ENCODE data around the gene GIMAP7. TPM values are rescaled to one million over a fixed set of nuclear protein-coding genes. Genes with fewer than 3 reads are reported as not detected.

The GIMAP7 gene
- polyA plus RNA-seq, 12 donors, result 7.4 to 15.2 (median 10.5) TPM; not detected in 1

DNA sequence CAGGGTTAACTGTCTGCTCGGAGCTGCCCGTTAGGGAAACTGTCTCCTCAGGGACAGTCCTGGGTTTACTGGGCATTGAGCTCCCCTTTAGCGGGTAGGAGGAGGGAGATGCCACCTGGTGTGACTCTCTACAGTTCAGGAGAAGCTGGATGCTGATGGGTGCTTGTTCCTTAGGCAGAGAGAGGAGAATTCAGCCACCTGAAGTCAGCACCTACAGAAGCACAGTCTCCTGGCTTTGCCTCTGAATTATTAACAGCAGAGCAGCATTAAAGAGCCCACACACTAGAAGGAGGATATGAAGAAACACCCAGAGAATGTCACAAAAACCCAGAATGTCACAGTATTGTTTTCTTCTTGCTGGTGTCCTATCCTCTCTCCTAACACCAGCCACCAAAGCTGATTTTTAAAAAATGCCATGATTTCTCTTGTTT, 53.2 kb downstream of the GIMAP7 start:
- no peak for DNase-seq

- no peak for DNase-seq
Observed at GRCh38 chr7:150568714-150569113, 54.0 kb downstream of the GIMAP7 start.

DNA sequence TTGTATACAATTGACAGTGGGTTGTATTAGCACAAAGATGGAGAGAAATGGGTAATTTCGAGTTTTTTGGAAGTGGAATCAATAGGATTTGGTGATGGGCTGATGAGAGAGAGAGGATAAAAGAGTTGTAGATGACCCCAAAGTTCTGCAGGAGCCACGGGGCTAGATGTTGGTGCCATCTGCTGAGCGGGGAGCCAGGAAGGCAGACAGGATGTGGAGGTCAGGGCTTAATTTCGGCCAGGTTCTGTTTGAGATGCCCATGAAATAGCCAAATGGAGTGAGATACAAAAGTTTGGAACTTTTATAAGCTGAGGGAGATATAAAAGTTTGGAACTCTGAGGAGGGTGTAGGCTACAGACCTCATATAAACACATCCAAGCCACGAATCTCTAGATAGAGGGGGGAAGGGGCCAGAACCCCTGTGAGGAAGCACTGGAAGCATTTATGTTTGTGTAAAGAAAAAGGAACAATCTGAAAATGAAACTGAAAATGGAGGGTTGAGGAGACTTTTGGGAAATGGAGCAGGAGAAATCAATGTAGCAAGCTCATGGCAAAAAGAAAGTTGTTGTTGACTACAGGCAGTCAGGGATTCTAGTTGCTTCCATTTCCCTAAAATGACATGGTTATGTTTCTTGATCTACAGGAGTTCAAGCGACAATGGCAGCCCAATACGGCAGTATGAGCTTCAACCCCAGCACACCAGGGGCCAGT, 54.7 kb downstream of the GIMAP7 start:
- no peak for DNase-seq

Other genes starting within 250 kb of the GIMAP7 start
- 10 to 100 TPM in 1 of 12 donors, 1 to 10 TPM in 10, not detected in 1; 3.6 to 11.1 (median 5.7) TPM for gene LRRC61, start 191.5 kb upstream of the GIMAP7 start, polyA plus RNA-seq (ENCODE audit: insufficient read length in 12 of 12)
- gene ACTR3C, start 191.3 kb upstream of the GIMAP7 start, polyA plus RNA-seq (ENCODE audit: insufficient read length in 12 of 12), result 1 to 10 TPM in 9 of 12 donors, under 1 TPM in 1, not detected in 2; 0.44 to 2.0 (median 1.4) TPM
- gene RARRES2, start 173.2 kb upstream of the GIMAP7 start, polyA plus RNA-seq (ENCODE audit: insufficient read length in 12 of 12), result 10 to 100 TPM in 11 of 12 donors, not detected in 1; 36.6 to 55.1 (median 47.5) TPM
- 100 to 1,000 TPM in 1 of 12 donors, 10 to 100 TPM in 11; 49.8 to 195 (median 67.2) TPM for gene REPIN1, start 146.1 kb upstream of the GIMAP7 start, polyA plus RNA-seq (ENCODE audit: insufficient read length in 12 of 12)
- 1 to 10 TPM in 11 of 12 donors, not detected in 1; 3.4 to 9.4 (median 5.1) TPM for gene ZNF775, start 135.5 kb upstream of the GIMAP7 start, polyA plus RNA-seq (ENCODE audit: insufficient read length in 12 of 12)
- 10 to 100 TPM in 1 of 12 donors, 1 to 10 TPM in 10, not detected in 1; 5.4 to 11.2 (median 6.5) TPM for gene GIMAP8, start 64.2 kb upstream of the GIMAP7 start, polyA plus RNA-seq (ENCODE audit: insufficient read length in 12 of 12)
- 10 to 100 TPM in 11 of 12 donors, not detected in 1; 17.2 to 41.1 (median 19.7) TPM for gene GIMAP4, start 52.5 kb downstream of the GIMAP7 start, polyA plus RNA-seq (ENCODE audit: insufficient read length in 12 of 12)
- gene GIMAP6, start 117.5 kb downstream of the GIMAP7 start, polyA plus RNA-seq (ENCODE audit: insufficient read length in 12 of 12), result 10 to 100 TPM in 11 of 12 donors, not detected in 1; 13.9 to 18.3 (median 15.3) TPM
- 1 to 10 TPM in 10 of 12 donors, not detected in 2; 3.6 to 8.3 (median 6.2) TPM for gene GIMAP2, start 170.8 kb downstream of the GIMAP7 start, polyA plus RNA-seq (ENCODE audit: insufficient read length in 12 of 12)
- 1 to 10 TPM in 11 of 12 donors, not detected in 1; 2.0 to 3.6 (median 2.5) TPM for gene GIMAP1, start 201.7 kb downstream of the GIMAP7 start, polyA plus RNA-seq (ENCODE audit: insufficient read length in 12 of 12)
- gene GIMAP5, start 222.5 kb downstream of the GIMAP7 start, polyA plus RNA-seq (ENCODE audit: insufficient read length in 12 of 12), result 10 to 100 TPM in 1 of 12 donors, 1 to 10 TPM in 10, not detected in 1; 5.4 to 10.7 (median 7.7) TPM

Measured in muscle of arm (tissue), 12 donors.